ENCODE results near the gene STAC.

- TF ChIP-seq CTCF (IDR thresholded peaks at IDR 0.05), result no peak
- no peak for TF ChIP-seq POLR2AphosphoS5 (IDR thresholded peaks at IDR 0.05)
Observed at GRCh38 chr3:36543276-36543997, 163.1 kb downstream of the STAC start.

Measured in breast epithelium (tissue), 3 donors.